HG03039 (cell line): ENCODE data around the gene SLC2A13.
"Not testable (repeated sequence)": the region's sequence is repeated elsewhere in the genome, so short reads cannot be mapped to it uniquely, and the experiment has no call there.

Experiments used
- ATAC-seq: cut with Tn5 transposase; IDR thresholded peaks from one replicate; pipeline ENCODE4 v1.9.1; 2021; ENCODE audit warnings: mild to moderate bottlenecking, moderate library complexity; ENCODE audit not compliant: unreplicated experiment

Gene SLC2A13

DNA sequence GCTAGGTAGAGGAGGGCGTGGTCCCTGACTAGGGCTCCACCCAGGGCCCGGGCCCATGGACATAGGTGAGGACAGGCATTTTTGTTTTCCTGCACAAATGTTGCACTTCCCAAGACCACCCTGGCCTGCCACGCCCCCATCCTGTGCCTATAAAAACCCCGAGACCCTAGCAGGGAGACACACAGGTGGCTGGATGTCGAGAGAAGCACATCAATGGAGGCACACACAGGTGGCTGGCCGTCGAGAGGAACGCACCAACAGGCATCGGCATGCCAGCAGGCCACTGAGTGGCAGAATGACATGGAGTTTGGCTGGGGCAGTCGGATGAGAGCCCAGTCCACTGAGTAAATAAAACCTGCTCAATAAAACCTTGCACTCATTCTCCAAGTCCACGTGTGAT is 328.4 kb downstream of the SLC2A13 start:
- no peak for ATAC-seq

DNA sequence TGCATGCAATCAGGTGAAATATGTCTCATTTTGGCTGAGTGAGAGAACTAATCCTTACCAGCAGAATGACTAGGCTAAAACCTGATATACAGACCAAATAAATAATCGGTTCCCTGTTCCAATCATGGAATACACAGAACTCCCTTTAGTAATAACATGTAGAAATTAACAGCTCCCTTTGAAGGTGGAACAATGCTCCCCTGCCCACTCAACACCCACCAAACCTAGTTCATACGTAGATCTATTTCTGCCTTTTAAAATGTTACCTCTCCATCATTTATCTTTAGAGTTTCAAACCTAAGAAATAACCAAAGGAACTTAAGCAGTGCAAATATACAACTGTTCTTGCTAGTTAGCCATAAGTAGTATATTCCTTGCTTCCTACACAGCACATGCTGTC is 332.6 kb downstream of the SLC2A13 start:
- ATAC-seq = no peak

DNA sequence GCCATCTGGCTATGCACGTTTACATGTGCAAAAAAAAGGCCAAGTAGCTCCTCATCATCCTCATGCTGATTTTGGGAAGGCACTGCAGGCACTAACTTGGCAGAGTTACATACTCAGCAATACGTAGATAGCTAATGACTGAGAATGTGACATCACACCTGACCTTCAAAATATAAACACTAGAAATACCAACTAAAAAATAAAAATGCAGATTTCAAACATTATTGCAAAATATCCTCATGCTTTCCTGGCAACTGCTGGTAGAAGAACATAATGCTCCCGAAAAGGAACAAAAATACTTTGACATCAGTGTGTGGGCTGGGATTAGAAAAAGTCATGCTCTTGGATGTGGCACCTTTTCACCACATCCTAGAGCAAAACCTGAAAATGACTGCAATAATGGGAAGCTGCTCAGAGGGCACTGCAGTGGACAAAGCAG is 333.0 kb downstream of the SLC2A13 start:
- ATAC-seq = no peak

DNA sequence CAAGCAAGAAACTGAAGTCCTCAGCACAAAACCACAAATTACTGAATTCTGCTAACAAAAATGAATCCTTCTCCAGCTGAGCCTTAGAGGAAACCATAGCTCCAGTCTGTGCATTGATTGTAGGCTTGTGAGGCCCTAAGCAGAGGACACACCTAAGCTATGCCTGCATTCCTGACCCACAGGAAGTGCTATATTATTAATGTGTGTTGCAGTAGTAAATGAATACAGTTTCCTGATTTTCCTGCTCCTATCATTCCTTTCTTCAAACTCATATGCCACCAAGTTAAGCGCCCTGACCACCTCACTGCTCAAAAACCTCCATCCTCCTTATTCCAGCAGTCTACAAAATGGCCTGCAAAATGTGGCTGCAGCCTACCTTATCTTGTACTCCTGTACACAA is 334.4 kb downstream of the SLC2A13 start:
- no peak for ATAC-seq

DNA sequence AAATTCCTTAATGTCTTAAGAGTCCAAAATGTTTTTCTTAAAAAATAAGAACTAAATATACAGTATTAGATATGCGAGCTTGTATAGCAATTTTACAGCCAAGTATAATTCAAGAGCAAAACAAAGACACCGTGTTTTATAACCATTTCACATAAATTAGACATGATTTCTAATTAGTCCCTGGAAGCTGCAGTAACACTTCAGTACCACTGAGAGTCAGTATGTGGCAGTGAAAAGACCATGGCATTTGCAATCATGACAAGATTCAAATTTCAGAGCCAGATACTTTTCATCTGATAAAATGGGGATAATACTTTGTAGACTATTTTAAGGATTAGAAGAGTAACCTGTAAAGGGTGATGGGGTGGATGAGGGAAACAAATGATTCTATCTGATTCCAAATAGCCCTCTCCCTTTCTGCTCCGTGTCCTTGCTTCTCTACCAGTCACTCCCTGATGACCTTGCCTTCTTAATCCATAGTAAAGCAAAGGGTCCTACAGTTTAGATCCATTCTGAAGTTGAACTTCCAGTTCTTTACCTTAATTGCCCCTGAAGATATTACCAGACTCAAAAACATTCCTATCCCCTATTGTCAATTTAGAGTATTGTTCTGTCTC is 340.8 kb downstream of the SLC2A13 start:
- ATAC-seq = no peak

DNA sequence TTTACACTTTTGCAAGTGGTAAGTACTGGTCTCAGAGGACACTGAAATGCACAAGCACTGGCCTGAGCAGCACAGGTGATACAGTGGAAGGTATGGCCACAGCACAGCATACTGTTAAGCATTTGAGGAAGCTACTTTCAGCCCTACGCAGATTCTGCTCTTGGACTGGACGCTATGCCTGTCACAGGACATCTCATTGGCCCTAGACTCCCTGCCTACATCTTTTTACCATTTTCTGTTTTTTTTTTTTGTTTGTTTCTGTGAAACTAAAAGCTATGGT is 342.1 kb downstream of the SLC2A13 start:
- no peak for ATAC-seq

DNA sequence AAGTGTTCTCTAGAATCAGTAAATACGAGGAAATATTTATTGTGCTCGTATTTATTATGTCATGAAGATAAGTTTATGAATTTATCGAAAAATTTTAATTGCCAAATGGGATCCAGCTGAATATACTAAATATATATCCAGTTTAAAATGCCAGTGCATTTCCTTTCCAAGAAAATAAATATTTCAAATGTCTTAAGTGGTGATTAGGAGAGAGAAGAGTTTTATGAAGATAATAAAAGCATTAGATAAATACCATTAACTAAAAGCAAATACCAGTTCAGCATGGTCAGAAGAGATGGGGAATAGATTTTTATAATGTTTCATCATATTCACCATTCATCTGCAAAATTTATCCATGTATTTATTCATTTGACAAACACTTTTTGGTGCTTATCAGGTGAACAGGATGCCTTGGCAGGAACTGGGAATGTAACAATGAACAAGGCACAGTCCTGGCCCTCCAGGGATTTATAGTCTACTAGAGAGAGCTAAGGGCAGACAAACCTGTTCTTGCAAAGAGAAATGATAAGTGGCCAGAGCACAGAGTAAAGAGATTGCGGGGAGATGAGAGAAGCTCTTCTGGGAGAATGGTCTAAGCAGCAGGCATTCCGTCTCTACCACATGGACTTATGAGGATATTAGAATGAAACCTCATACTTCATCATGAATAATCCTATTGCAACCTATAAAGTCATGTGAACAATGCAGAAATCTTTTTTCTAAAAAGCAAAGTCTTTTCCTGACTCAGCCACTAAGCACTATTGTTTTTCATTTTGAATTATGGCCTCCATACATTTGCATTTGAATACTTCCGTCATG is 342.6 kb downstream of the SLC2A13 start:
- ATAC-seq = no peak

DNA sequence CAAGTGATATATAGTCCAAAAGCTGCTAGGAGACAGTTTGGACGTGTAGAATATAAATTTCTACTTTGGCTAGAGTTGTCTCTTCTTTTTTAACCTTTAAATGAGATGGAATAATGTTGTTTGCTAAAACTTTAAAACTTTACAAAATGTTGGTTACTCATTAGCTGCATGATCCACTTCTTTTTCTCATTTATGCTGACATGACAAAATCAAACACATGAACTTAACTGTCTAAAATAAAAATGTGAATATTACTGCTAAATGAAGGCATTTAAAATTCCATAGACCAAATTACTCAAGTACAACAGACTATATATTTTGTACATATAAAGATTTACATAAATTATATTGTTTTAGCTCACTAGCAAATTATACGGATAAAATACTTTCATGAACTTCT is 350.4 kb downstream of the SLC2A13 start:
- ATAC-seq = no peak

DNA sequence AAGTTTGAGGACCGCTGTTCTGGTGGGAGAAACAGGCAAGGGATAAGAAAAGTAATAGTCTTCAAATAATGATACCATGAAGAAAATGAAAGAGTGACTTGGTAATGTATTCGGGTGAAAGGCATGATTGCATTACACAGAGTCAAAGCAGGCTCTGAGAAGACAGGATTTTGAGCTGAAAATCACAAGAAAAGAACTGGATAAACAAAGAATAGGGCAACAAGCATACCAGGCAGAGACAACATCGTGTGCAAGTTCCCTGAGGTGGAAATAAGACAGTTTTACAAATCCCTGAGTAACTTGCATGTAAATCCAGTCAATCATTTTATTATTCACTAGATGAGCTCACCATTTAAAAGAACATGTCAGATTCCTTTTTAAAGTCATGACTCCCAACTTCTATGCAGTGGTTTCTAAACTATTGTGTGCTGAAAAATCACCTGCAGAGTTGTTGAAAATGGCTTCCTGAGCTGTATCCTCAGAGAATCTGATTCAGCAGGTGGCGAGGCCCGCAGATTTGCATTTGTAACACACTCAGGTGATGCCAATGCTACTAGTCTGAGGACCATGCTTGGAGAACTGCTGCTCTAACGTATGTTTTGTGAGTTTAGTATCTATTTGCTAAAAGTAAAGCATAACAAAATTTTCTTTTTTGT is 353.3 kb downstream of the SLC2A13 start:
- no peak for ATAC-seq

DNA sequence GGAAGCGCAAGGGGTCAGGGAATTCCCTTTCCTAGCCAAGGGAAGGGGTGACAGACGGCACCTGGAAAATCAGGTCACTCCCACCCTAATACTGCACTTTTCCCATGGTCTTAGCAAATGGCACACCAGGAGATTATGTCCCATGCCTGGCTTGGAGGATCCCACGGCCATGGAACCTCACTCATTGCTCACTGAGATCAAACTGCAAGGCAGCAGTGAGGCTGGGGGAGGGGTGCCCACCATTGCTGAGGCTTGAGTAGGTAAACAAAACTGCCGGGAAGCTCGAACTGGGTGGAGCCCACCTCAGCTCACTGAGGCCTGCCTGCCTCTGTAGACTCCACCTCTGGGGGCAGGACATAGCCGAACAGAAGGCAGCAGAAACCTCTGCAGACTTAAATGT is 359.7 kb downstream of the SLC2A13 start:
- not testable (repeated sequence) for ATAC-seq

DNA sequence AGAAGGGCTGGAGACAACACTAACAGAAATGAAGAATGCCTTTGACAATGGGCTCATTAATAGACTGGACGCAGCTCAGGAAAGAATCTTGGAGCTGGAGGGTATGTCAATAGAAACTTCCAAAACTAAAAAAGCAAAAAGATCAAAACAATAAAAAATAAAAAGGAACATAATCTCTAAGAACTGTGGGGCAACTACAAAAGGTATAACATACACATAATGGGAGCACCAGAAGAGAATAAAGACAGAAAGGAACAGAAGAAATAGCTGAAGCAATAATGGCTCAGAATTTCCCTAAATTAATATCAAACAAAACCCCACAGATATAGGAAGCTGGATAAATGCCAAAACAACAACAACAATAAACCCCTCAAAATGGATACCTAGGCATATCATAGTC is 362.2 kb downstream of the SLC2A13 start:
- ATAC-seq = no peak

DNA sequence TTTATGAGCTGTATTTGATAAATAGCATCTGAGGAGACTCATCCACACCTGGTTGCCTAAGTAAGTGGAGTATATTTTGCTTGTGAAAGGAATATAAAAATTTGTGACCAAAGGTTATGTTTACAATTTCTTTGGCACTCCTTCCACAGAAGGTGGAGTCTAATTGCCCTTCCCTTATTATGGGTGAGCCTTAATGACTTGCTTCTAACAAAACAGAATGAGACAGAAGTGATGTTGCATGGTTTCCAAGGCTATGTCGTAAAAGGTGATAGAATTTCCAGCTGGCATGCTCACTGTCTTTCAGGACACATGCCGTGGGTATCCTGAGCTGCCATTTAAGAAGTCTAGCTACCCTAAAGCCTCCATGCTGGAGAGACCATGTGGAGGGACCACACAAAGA is 369.5 kb downstream of the SLC2A13 start:
- no peak for ATAC-seq

DNA sequence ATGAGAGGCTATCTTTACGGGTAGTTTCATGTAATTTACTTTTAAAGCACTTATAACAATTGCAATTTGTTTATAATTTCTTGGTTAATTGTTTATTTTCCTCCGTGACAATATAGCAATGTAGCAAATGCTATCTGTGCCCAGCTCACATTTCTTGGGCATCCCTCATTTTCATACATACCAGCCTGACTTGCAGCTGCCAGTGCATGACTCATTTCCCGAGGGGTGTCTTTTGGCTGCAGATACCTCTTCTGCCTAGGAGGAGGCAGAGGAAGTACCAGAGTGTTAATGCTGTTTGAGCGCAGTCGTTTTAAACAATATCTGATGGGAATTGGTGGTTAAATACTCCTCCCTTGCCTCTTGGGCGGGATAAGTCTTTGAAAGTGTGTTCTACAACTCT is 382.1 kb downstream of the SLC2A13 start:
- no peak for ATAC-seq

DNA sequence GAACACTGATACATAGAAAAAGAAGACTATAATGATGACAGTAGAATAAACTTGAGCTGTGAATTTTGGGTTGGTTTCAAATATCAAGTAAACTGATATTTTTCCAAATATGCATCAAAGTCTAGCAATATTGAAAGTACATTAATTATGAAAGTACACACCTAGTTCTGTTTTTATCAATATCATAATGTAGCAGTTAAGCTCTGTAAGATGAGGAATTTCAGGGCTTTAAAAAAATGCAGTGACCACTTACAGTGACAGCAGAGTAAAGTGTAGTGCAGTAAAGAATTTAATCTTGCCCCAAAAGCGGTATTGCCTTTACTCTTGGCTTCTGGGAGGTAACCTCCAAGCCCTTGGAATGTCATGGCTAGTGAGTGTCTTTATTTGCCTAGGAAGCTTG is 383.4 kb downstream of the SLC2A13 start:
- ATAC-seq = no peak

DNA sequence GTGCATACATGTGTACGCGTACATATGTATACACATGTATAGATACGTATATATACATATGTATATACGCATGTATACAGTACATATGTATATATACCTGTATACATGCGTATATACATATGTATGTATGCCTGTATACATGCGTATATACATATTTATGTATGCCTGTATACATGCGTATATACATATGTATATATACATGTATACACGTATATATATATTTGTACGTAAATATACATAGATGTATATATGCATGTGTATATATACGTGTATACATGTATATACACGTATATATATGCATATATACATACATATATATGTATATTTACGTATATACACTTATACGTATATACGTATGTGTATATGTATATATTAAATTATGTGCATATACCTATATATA is 392.3 kb downstream of the SLC2A13 start:
- no peak for ATAC-seq

DNA sequence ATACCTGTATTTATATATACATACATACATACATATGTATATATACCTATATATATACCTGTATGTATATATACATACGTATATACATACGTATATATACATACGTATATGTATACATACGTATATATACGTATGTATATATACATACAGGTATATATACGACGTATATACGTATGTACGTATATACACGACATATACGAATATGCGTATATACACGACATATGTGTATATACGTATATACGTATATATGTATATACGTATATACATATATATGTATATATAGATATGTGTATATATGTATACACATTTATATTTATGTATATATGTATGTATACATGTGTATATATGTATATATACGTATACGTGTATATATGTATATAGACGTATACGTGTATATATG is 393.5 kb downstream of the SLC2A13 start:
- ATAC-seq = no peak
